ENCODE results near the gene LRRC4B. TPM values are rescaled to one million over a fixed set of nuclear protein-coding genes. Genes with fewer than 3 reads are reported as not detected.

Gene LRRC4B
- total RNA-seq, 1 donor from 2014 or later = 9.3 TPM

- Histone ChIP-seq H3K27me3 (ENCODE audit: control insufficient read depth, insufficient read depth, low read length) (peaks cover 9% of the 10 kb centered on the region), H3K36me3 (ENCODE audit: control insufficient read depth, insufficient read depth, low read length) (no peaks in the 10 kb centered on the region), H3K4me3 (ENCODE audit: low read depth, low read length) (no peak overlapping the region)
- TF ChIP-seq CTCF (IDR thresholded peaks at IDR 0.05; ENCODE audit: insufficient read depth, low read length, poor library complexity, severe bottlenecking) = no peak
- no peak for DNase-seq (ENCODE audit: low read depth)
Measured at GRCh38 chr19:50517704-50518075, 50.5 kb downstream of the LRRC4B start.

- Histone ChIP-seq H3K36me3 (ENCODE audit: control insufficient read depth, insufficient read depth, low read length) (no peaks in the 10 kb centered on the region), H3K4me3 (ENCODE audit: low read depth, low read length) (no peak overlapping the region), H3K27me3 (ENCODE audit: control insufficient read depth, insufficient read depth, low read length) (peaks cover 9% of the 10 kb centered on the region)
- no peak for TF ChIP-seq CTCF (IDR thresholded peaks at IDR 0.05; ENCODE audit: insufficient read depth, low read length, poor library complexity, severe bottlenecking)
- no peak for DNase-seq (ENCODE audit: low read depth)
Measured at GRCh38 chr19:50516964-50517703, 51.1 kb downstream of the LRRC4B start.

- no peak for DNase-seq (ENCODE audit: low read depth)
- Histone ChIP-seq H3K27me3 (ENCODE audit: control insufficient read depth, insufficient read depth, low read length) (peaks cover 9% of the 10 kb centered on the region), H3K36me3 (ENCODE audit: control insufficient read depth, insufficient read depth, low read length) (no peaks in the 10 kb centered on the region), H3K4me3 (ENCODE audit: low read depth, low read length) (no peak overlapping the region)
- no peak for TF ChIP-seq CTCF (IDR thresholded peaks at IDR 0.05; ENCODE audit: insufficient read depth, low read length, poor library complexity, severe bottlenecking)
Measured at GRCh38 chr19:50516456-50516855, 51.8 kb downstream of the LRRC4B start.

GRCh38 chr19:50515168-50515561, 53.1 kb downstream of the LRRC4B start:
- H3K36me3 ChIP-seq (ENCODE audit: control insufficient read depth, insufficient read depth, low read length) = no peaks in the 10 kb centered on the region
- DNase-seq (ENCODE audit: low read depth) = no peak
- TF ChIP-seq CTCF (IDR thresholded peaks at IDR 0.05; ENCODE audit: insufficient read depth, low read length, poor library complexity, severe bottlenecking) = no peak
- H3K27me3 ChIP-seq (ENCODE audit: control insufficient read depth, insufficient read depth, low read length) = peaks cover 9% of the 10 kb centered on the region
- H3K4me3 ChIP-seq (ENCODE audit: low read depth, low read length) = no peak overlapping the region

- Histone ChIP-seq H3K27me3 (ENCODE audit: control insufficient read depth, insufficient read depth, low read length) (peaks cover 9% of the 10 kb centered on the region), H3K36me3 (ENCODE audit: control insufficient read depth, insufficient read depth, low read length) (no peaks in the 10 kb centered on the region), H3K4me3 (ENCODE audit: low read depth, low read length) (no peak overlapping the region)
- no peak for TF ChIP-seq CTCF (IDR thresholded peaks at IDR 0.05; ENCODE audit: insufficient read depth, low read length, poor library complexity, severe bottlenecking)
- DNase-seq (ENCODE audit: low read depth) = no peak
Measured at GRCh38 chr19:50514346-50515167, 53.7 kb downstream of the LRRC4B start.
